Activated T-cell treated with anti-CD3 and anti-CD28 coated beads, Interleukin-2, amount 50 U/mL, for 72 hours (primary cell): ENCODE measurements around the gene CTNS. TPM values are rescaled to one million over a fixed set of nuclear protein-coding genes. Genes with fewer than 3 reads are reported as not detected.

Experiments used
- ATAC-seq, 2 donors: fragments of 150-1000 bp; cut with Tn5 transposase; replicated peaks in 1 of 2; 2 replicates each; pipeline ENCODE4 v1.10.0; 2021; ENCODE audit warnings: moderate library complexity in 2 of 2, mild to moderate bottlenecking in 1 of 2
- DNase-seq, 2 donors: peaks; one replicate each; pipeline ENCODE4 v3.0.0; 2021 to 2022; ENCODE audit warnings: mixed read lengths in 1 of 2
- H3K27ac Mint-ChIP-seq: one replicate; pipeline ENCODE4 v1.8.0; 2022; ENCODE audit warnings: mild to moderate bottlenecking, moderate library complexity, mixed read lengths
- H3K27me3 Mint-ChIP-seq: one replicate; pipeline ENCODE4 v1.8.0; 2022; ENCODE audit warnings: low read depth, mixed read lengths
- H3K36me3 Mint-ChIP-seq, 2 donors: one replicate each; pipeline ENCODE4 v1.8.0; 2022; ENCODE audit warnings: mixed read lengths in 2 of 2, mild to moderate bottlenecking in 1 of 2; ENCODE audit not compliant: insufficient read depth in 2 of 2
- H3K4me1 Mint-ChIP-seq: one replicate; pipeline ENCODE4 v1.8.0; 2022; ENCODE audit warnings: low read depth, mixed read lengths
- H3K4me3 Mint-ChIP-seq, 2 donors: one replicate each; pipeline ENCODE4 v1.8.0; 2022; ENCODE audit warnings: mild to moderate bottlenecking in 2 of 2, mixed read lengths in 2 of 2, moderate library complexity in 2 of 2
- H3K9me3 Mint-ChIP-seq, 2 donors: one replicate each; pipeline ENCODE4 v1.8.0; 2022; ENCODE audit warnings: mixed read lengths in 2 of 2
- total RNA-seq, 2 donors: library from RNA; stranded (reverse); gene quantifications; one replicate each; pipeline ENCODE4 v1.2.3, GENCODE V29; 2022

Gene CTNS
- total RNA-seq, 2 donors from 2014 or later = 10.5 to 12.1 TPM

GRCh38 chr17:3657588-3657869, 21.0 kb downstream of the CTNS start:
- Mint-ChIP-seq H3K4me3 (no peak overlapping the region), H3K4me1 (no peaks in the 10 kb centered on the region), H3K9me3 (no peaks in the 10 kb centered on the region), H3K36me3 (no peaks in the 10 kb centered on the region), H3K27me3 (no peaks in the 10 kb centered on the region), H3K27ac (no peak overlapping the region)
- DNase-seq = no peak
- no peak for ATAC-seq

DNA sequence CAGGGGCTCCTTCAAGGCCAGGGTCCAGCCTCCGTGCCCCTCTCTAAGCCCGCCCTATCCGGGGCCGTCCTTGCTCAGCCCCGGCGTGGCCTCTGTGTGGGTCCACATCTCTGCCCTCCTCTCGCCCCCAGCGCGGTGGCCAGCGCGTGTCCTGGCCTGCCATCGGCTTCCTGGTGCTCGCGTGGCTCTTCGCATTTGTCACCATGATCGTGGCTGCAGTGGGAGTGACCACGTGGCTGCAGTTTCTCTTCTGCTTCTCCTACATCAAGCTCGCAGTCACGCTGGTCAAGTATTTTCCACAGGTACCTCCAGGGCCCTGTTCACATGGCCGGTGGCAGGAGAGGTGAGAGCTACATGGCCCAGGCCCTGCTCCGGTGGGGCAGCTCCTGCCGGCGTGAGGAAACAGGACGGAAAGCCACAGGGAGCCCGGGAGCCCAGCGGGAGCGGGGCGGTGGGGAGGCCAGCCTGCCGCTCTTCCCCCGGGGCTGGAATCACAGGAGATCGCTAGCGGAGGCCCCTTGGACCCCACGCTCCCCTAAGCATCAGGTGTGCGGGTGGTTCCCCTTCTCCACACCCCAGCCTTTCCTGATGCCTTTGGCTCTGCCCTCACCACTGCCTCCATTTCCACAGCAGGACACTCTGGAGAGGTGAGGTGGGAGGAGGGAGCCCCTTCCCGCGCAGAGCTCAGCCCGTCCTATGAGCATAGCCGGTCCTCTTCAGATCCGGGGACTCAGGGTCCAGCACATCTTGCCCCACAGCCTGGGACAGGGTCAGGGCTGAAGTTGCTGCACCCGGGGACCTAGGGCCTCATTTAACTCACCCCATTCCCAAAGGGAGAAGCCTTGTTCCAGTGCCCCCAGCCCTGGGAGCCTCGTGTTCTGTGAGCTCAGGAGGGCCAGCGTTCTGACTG, 21.6 kb downstream of the CTNS start:
- ATAC-seq (no peak), DNase-seq (no peak)
- H3K9me3 Mint-ChIP-seq = no peaks in the 10 kb centered on the region
- H3K4me3 Mint-ChIP-seq = no peak overlapping the region
- no peaks in the 10 kb centered on the region for H3K36me3 Mint-ChIP-seq
- no peaks in the 10 kb centered on the region for H3K27me3 Mint-ChIP-seq
- H3K27ac Mint-ChIP-seq = no peak overlapping the region
- H3K4me1 Mint-ChIP-seq = no peaks in the 10 kb centered on the region

- Mint-ChIP-seq H3K4me3 (no peak overlapping the region), H3K27ac (no peak overlapping the region), H3K9me3 (no peaks in the 10 kb centered on the region), H3K27me3 (no peaks in the 10 kb centered on the region), H3K4me1 (no peaks in the 10 kb centered on the region), H3K36me3 (no peaks in the 10 kb centered on the region)
- no peak for ATAC-seq
- no peak for DNase-seq
Observed at GRCh38 chr17:3658784-3659449, 22.4 kb downstream of the CTNS start.

DNA sequence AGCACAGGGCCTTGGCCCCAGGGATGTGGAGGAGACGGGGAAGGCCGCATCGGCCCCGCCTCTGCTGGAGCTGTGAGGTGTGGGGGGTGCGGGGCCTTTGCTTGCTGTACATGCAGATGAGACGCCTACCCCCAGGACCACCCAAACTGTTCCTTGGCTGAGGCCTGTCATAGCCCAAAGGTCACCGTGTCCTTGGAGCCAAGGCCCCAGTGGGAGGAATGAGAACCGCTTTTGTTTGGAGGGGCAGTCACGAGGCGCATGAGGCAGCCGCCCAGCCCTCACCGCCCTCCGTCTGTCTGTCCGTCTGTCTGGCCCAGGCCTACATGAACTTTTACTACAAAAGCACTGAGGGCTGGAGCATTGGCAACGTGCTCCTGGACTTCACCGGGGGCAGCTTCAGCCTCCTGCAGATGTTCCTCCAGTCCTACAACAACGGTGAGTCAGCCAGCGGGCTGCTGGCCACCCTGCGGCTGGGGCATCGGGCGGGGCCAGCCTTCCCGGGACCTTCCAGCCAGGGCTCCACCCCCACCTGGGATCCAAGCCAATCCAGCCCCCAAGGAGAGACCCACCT, 23.1 kb downstream of the CTNS start:
- ATAC-seq (no peak), DNase-seq (no peak)
- H3K4me1 Mint-ChIP-seq = no peaks in the 10 kb centered on the region
- H3K27me3 Mint-ChIP-seq = no peaks in the 10 kb centered on the region
- no peaks in the 10 kb centered on the region for H3K36me3 Mint-ChIP-seq
- no peak overlapping the region for H3K27ac Mint-ChIP-seq
- no peak overlapping the region for H3K4me3 Mint-ChIP-seq
- H3K9me3 Mint-ChIP-seq = no peaks in the 10 kb centered on the region

- Mint-ChIP-seq H3K27ac (no peak overlapping the region), H3K4me3 (no peak overlapping the region), H3K9me3 (no peaks in the 10 kb centered on the region), H3K27me3 (no peaks in the 10 kb centered on the region), H3K4me1 (no peaks in the 10 kb centered on the region), H3K36me3 (no peaks in the 10 kb centered on the region)
- ATAC-seq = no peak
- DNase-seq = no peak
Observed at GRCh38 chr17:3660311-3660891, 23.8 kb downstream of the CTNS start.

- Mint-ChIP-seq H3K4me1 (peaks cover 9% of the 10 kb centered on the region), H3K27me3 (no peaks in the 10 kb centered on the region), H3K27ac (no peak overlapping the region), H3K36me3 (no peaks in the 10 kb centered on the region), H3K4me3 (no peak overlapping the region), H3K9me3 (no peaks in the 10 kb centered on the region)
- ATAC-seq (no peak), DNase-seq (no peak)
Observed at GRCh38 chr17:3663102-3664011, 26.8 kb downstream of the CTNS start.

- ATAC-seq (no peak), DNase-seq (no peak)
- no peak overlapping the region for H3K27ac Mint-ChIP-seq
- no peaks in the 10 kb centered on the region for H3K9me3 Mint-ChIP-seq
- H3K4me1 Mint-ChIP-seq = peaks cover 26% of the 10 kb centered on the region
- H3K36me3 Mint-ChIP-seq = peaks cover 2 to 6% of the 10 kb centered on the region in 2 donors
- H3K27me3 Mint-ChIP-seq = no peaks in the 10 kb centered on the region
- peak overlapping the region; percentile 7 to 24 for H3K4me3 Mint-ChIP-seq
Observed at GRCh38 chr17:3665834-3666233, 29.3 kb downstream of the CTNS start.

- no peak for DNase-seq
- ATAC-seq = no peak
- Mint-ChIP-seq H3K36me3 (peaks cover 2 to 6% of the 10 kb centered on the region in 2 donors), H3K9me3 (no peaks in the 10 kb centered on the region), H3K27me3 (no peaks in the 10 kb centered on the region), H3K4me3 (peak overlapping the region in 1 of 2 donors; percentile 24), H3K27ac (no peak overlapping the region), H3K4me1 (peaks cover 30% of the 10 kb centered on the region)
Observed at GRCh38 chr17:3666516-3666915, 30.0 kb downstream of the CTNS start.

GRCh38 chr17:3667366-3668278, 31.1 kb downstream of the CTNS start:
- H3K9me3 Mint-ChIP-seq = no peaks in the 10 kb centered on the region
- peak overlapping the region; percentile 28 for H3K27ac Mint-ChIP-seq
- no peaks in the 10 kb centered on the region for H3K27me3 Mint-ChIP-seq
- peaks cover 33% of the 10 kb centered on the region for H3K4me1 Mint-ChIP-seq
- ATAC-seq (peak; percentile 3 to 29), DNase-seq (peak; percentile 17 to 29)
- H3K36me3 Mint-ChIP-seq = peaks cover 2 to 8% of the 10 kb centered on the region in 2 donors
- H3K4me3 Mint-ChIP-seq = peak overlapping the region; percentile 99

GRCh38 chr17:3668279-3669084, 31.9 kb downstream of the CTNS start, which contains the start of the genes EMC6 and TAX1BP3:
EMC6 (plus strand) TSS chr17:3668812; CDS start chr17:3669147, 335 bp downstream.
TAX1BP3 (minus strand) TSS chr17:3668578; CDS start chr17:3668526, 52 bp downstream.
- Mint-ChIP-seq H3K4me3 (peak within 1 kb of the TSS; percentile 99), H3K27me3 (no peaks in the 10 kb centered on the region), H3K9me3 (no peaks in the 10 kb centered on the region), H3K36me3 (peaks cover 2 to 8% of the 10 kb centered on the region in 2 donors), H3K4me1 (peaks cover 33% of the 10 kb centered on the region), H3K27ac (peak within 1 kb of the TSS; percentile 95)
- ATAC-seq = peak; percentile 95
- peak; percentile 99 to 100 for DNase-seq

DNA sequence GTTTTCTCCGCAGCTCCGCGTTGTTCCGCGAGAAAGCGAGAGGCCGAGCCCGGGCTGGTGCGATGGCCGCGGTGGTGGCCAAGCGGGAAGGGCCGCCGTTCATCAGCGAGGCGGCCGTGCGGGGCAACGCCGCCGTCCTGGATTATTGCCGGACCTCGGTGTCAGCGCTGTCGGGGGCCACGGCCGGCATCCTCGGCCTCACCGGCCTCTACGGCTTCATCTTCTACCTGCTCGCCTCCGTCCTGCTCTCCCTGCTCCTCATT, 32.5 kb downstream of the CTNS start:
- ATAC-seq (peak in 1 of 2 donors; percentile 1), DNase-seq (no peak)
- Mint-ChIP-seq H3K4me3 (peak overlapping the region; percentile 99), H3K9me3 (no peaks in the 10 kb centered on the region), H3K36me3 (peaks cover 2 to 8% of the 10 kb centered on the region in 2 donors), H3K27ac (peak overlapping the region; percentile 95), H3K27me3 (no peaks in the 10 kb centered on the region), H3K4me1 (peaks cover 33% of the 10 kb centered on the region)
